Pancreas (tissue), 10 donors: ENCODE data around the gene TBX10. TPM values are rescaled to one million over a fixed set of nuclear protein-coding genes. Genes with fewer than 3 reads are reported as not detected.
A peak's percentile ranks its signal among the peaks of the same experiment; 100 is the strongest.

Experiments
- ATAC-seq, 4 donors: fragments of 200-7000 bp; cut with Tn5 transposase; one replicate each; pipeline versions ENCODE4 v1.8.0 to v1.9.1; 2020; ENCODE audit warnings: mild to moderate bottlenecking in 4 of 4, moderate library complexity in 4 of 4
- DNase-seq, 6 donors: peaks; one replicate each; pipeline ENCODE4 v3.0.0-alpha.2; 2020
- FAIRE-seq: peaks from 2 replicates; lab custom pipeline; 2012; peaks lifted over from hg19 to GRCh38; lab: Jason Lieb, UNC
- H3K27ac ChIP-seq, 4 donors: fragments of 200-600 bp; sonication (generic); 1 replicate in 3 of 4; 2 replicates in 1 of 4; pipeline versions ENCODE4 v1.5.0 to v1.8.0; 2020
- H3K27me3 ChIP-seq, 4 donors: fragments of 200-600 bp; one replicate each; pipeline ENCODE4 v1.8.0; 2021
- H3K36me3 ChIP-seq, 3 donors: fragments of 200-600 bp; sonication (generic) in 1 of 3; one replicate each; pipeline versions ENCODE4 v1.5.0 to v1.8.0; 2020 to 2021
- H3K4me1 ChIP-seq, 3 donors: fragments of 200-600 bp; one replicate each; pipeline ENCODE4 v1.8.0; 2021
- H3K4me3 ChIP-seq, 4 donors: fragments of 200-600 bp; sonication (generic) in 2 of 4; one replicate each; pipeline versions ENCODE4 v1.5.0 to v1.8.0; 2020 to 2021
- H3K9me3 ChIP-seq, 4 donors: fragments of 200-600 bp; one replicate each; pipeline ENCODE4 v1.8.0; 2021
- WGBS, 2 donors: extraction: QIAGEN DNeasy Blood & Tissue Kit; methylation state at CpG; one replicate each; pipeline ENCODE4 v1.1.7; 2013; 5-methylcytosine and 5-hydroxymethylcytosine counted together
- intact Hi-C, 3 donors: fragments of 100-400 bp; cut with DNase I; formaldehyde crosslinking; loops; one replicate each; pipeline versions ENCODE4 v1.11.1 to v1.14.2; 2022
- polyA plus RNA-seq, 2 donors: library from polyadenylated mRNA; stranded (reverse); fragments of 200-250 nt; gene quantifications; one replicate each; pipeline ENCODE4 v1.2.3, GENCODE V29; 2013
- total RNA-seq, 6 donors: library from RNA; stranded (reverse); fragmentation: NEBNext Ultra II Directional in 4 of 6; extraction: Animal tissue kit (Norgen Biotek cat#: 25700) in 4 of 6; gene quantifications; one replicate each; pipeline versions ENCODE4 v1.2.1 to v1.2.4, GENCODE V29; 2021 to 2023
- TF ChIP-seq, protein P1 (sequence below), 4 donors: fragments of 200-600 bp; sonication (generic) in 3 of 4; IDR thresholded peaks; one replicate each; pipeline versions ENCODE4 v1.5.0 to v1.8.0; 2021; ENCODE audit warnings: antibody characterized with exemption in 4 of 4
- donor health status: healthy with polysubstance abuse.
- donor health status: DM: no; HTN: no; CAD: no; lungs with moderate emphysema.
- donor health status: DM: no; HTN: no; CAD: no.
- donor health status: control.
- donor health status: control.
- donor health status: Bipolar disorder and iron deficiency.
- donor health status: DM: yes; HTN: yes; CAD: no.
- donor health status: DM: no; HTN: no; CAD: no.
- donor health status: DM: no; HTN: no; CAD: no.
- donor health status: DM: yes; HTN: yes; CAD: no.

The TBX10 gene
- total and polyA plus RNA-seq, 8 donors: 0.09 to 0.37 (median 0.26) TPM; not detected in 4

DNA sequence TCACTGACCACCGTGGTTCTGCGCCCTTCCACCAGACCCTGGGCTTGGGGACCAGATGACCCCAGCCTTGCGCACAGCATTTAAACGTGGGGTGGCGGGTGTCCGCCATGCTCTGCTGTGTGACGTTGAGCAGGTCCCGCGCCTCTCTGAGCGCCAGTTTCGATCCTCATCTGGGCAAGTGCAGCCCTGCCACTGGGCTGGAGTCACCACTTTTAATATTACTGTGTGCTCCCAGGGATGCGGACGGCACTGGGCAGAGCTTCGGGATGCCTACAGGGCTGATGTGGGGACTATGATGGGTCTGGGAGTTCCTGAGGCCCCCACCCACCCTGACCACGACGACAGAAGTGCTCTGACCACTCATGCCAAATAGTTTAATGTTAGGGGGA lies 8.6 kb downstream of the TBX10 start:
- TF ChIP-seq, protein P1, sequence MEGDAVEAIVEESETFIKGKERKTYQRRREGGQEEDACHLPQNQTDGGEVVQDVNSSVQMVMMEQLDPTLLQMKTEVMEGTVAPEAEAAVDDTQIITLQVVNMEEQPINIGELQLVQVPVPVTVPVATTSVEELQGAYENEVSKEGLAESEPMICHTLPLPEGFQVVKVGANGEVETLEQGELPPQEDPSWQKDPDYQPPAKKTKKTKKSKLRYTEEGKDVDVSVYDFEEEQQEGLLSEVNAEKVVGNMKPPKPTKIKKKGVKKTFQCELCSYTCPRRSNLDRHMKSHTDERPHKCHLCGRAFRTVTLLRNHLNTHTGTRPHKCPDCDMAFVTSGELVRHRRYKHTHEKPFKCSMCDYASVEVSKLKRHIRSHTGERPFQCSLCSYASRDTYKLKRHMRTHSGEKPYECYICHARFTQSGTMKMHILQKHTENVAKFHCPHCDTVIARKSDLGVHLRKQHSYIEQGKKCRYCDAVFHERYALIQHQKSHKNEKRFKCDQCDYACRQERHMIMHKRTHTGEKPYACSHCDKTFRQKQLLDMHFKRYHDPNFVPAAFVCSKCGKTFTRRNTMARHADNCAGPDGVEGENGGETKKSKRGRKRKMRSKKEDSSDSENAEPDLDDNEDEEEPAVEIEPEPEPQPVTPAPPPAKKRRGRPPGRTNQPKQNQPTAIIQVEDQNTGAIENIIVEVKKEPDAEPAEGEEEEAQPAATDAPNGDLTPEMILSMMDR (IDR thresholded peaks at IDR 0.05): no peak
- peaks cover 11 to 23% (median 23%) of the 10 kb centered on the region in 3 donors for H3K4me1 ChIP-seq
- no peaks in the 10 kb centered on the region for H3K9me3 ChIP-seq
- WGBS, 2 donors: 52% methylated on average over 16 of the region's 16 CpGs
- peak overlapping the region; percentile 63 to 89 (median 82) for H3K27ac ChIP-seq
- DNase-seq (no peak), FAIRE-seq (no peak), ATAC-seq (no peak)
- no peaks in the 10 kb centered on the region for H3K27me3 ChIP-seq
- intact Hi-C loops: no loop called here
- H3K4me3 ChIP-seq: peak overlapping the region; percentile 35 to 73 (median 48)
- no peaks in the 10 kb centered on the region for H3K36me3 ChIP-seq

- H3K4me3 ChIP-seq: peak overlapping the region; percentile 42 to 73 (median 54)
- TF ChIP-seq, protein P1 (IDR thresholded peaks at IDR 0.05): peak; percentile 43 to 56 (median 53)
- peaks cover 11 to 23% (median 23%) of the 10 kb centered on the region in 3 donors for H3K4me1 ChIP-seq
- ATAC-seq (peak; percentile 81 to 92 (median 84)), FAIRE-seq (no peak), DNase-seq (peak; percentile 98 to 100 (median 99))
- H3K9me3 ChIP-seq: no peaks in the 10 kb centered on the region
- WGBS, 2 donors: 1% methylated on average over 36 to 70 of the region's 70 CpGs
- no peaks in the 10 kb centered on the region for H3K27me3 ChIP-seq
- H3K27ac ChIP-seq: peak overlapping the region; percentile 84 to 89 (median 86)
- intact Hi-C loops: no loop called here
- H3K36me3 ChIP-seq: no peaks in the 10 kb centered on the region
These were observed 9.2 kb downstream of the TBX10 start for GRCh38 chr11:67630228-67630942.

- Histone ChIP-seq H3K36me3 (no peaks in the 10 kb centered on the region), H3K9me3 (no peaks in the 10 kb centered on the region), H3K4me3 (peak within 1 kb of the TSS; percentile 42 to 73 (median 54)), H3K27ac (peak within 1 kb of the TSS; percentile 84 to 89 (median 86)), H3K27me3 (no peaks in the 10 kb centered on the region), H3K4me1 (peaks cover 11 to 23% (median 23%) of the 10 kb centered on the region in 3 donors)
- TF ChIP-seq, protein P1 (IDR thresholded peaks at IDR 0.05): peak; percentile 83 to 86 (median 84)
- WGBS, 2 donors: 1% methylated on average over 81 to 102 of the region's 102 CpGs
- ATAC-seq (peak; percentile 60 to 73 (median 63)), DNase-seq (peak; percentile 72 to 94 (median 87)), FAIRE-seq (no peak)
- intact Hi-C loops: loop anchor here in 1 of 3 donors (5.0 kb wide), 1 partner anchor 33 kb away; no protein-coding TSS in a partner anchor
These were observed 10.0 kb downstream of the TBX10 start, which contains the start of gene NUDT8 for GRCh38 chr11:67629386-67630227. Gene NUDT8, minus strand, starts transcription at chr11:67629937. Its CDS starts 26 bp downstream, at chr11:67629911.

DNA sequence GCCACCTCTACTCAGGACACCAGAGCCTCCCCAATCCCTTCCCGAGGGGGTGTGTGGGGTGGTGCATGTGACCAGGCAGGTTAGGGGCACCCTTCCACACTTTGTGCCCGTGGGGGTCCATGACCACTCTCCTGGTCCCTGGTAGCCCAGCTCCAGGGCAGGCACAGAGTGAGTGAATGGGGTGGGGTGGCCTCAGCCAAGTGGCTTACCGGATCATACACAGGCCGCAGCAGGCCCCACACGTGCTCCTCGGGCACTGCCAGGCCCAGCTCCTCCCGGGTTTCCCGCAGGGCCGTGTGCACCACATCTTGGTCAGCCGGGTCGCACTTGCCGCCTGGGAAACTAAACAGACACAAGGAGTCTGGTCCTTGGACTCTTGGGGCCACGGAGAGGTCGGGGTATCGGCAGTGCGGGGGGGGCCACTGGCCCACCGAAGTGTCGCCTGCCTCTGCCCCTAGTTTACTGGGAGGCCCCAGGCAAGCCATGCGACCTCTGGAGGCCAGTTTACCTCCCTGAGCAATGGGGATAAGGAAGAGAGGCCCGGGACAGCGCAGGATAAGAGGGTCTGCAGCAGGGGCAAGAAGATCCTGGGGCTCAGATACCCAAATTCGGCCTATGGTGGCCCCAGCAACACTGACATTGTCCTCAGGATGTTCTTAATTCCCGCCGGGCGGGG lies 10.7 kb downstream of the TBX10 start:
- peak in 4 of 6 donors; percentile 26 to 79 (median 52) for DNase-seq
- 29 to 34% methylated on average over 25 of the region's 25 CpGs for WGBS, 2 donors
- no peak for ATAC-seq
- Histone ChIP-seq H3K27me3 (no peaks in the 10 kb centered on the region), H3K9me3 (no peaks in the 10 kb centered on the region), H3K4me3 (peak overlapping the region; percentile 32 to 73 (median 54)), H3K4me1 (peaks cover 11 to 23% (median 23%) of the 10 kb centered on the region in 3 donors), H3K27ac (peak overlapping the region in 3 of 4 donors; percentile 84 to 89 (median 87)), H3K36me3 (no peaks in the 10 kb centered on the region)
- intact Hi-C loops: loop anchor here in 1 of 3 donors (5.0 kb wide), 1 partner anchor 33 kb away; no protein-coding TSS in a partner anchor
- TF ChIP-seq, protein P1 (IDR thresholded peaks at IDR 0.05): no peak
- FAIRE-seq: no peak
